H1 (cell line): ENCODE data around the gene RUVBL2. TPM values are rescaled to one million over a fixed set of nuclear protein-coding genes. Genes with fewer than 3 reads are reported as not detected.

ENCODE experiments used
- CBX5 ChIP-seq: fragments of 300-800, 300-1000 bp; sonication (generic); IDR thresholded peaks from 2 replicates; pipeline ENCODE4 v1.7.1; 2016; ENCODE audit warnings: antibody characterized with exemption, low read length, low read depth
- JUND ChIP-seq: IDR thresholded peaks from 2 replicates; pipeline ENCODE4 v1.6.1; 2011; ENCODE audit warnings: mild to moderate bottlenecking, improper control_type of control experiment, low read length
- KDM5A ChIP-seq: fragments of 200-600 bp; IDR thresholded peaks from 2 replicates; pipeline ENCODE4 v1.7.1; 2012; ENCODE audit warnings: mild to moderate bottlenecking, low read length, inconsistent platforms, mixed read lengths
- POLR2A ChIP-seq, 2 experiments: IDR thresholded peaks; 1 replicate in 1 of 2; 2 replicates in 1 of 2; pipeline ENCODE4 v1.6.1; 2011; ENCODE audit warnings: low read depth in 2 of 2, low read length in 2 of 2, mild to moderate bottlenecking in 2 of 2; ENCODE audit errors: control extremely low read depth in 1 of 2
- POU5F1 ChIP-seq: IDR thresholded peaks from 2 replicates; pipeline ENCODE4 v1.6.1; 2011; ENCODE audit warnings: low read depth, mild to moderate bottlenecking, low read length, moderate library complexity
- polyA plus RNA-seq, 7 experiments: library from polyadenylated mRNA; depleted of rRNA in 3 of 7; stranded (reverse) in 5 of 7; unstranded in 2 of 7; fragments of >200 nt in 5 of 7; fragments of 200-250 nt in 2 of 7; gene quantifications; 1 replicate in 5 of 7; 2 replicates in 1 of 7; 4 replicates in 1 of 7; pipeline versions ENCODE4 v1.2.1 to v1.2.3, GENCODE V29; 2011 to 2013; ENCODE audit warnings: missing spikeins in 2 of 7, mixed read lengths in 2 of 7
- total RNA-seq: library from RNA; stranded (reverse); fragmentation: NEBNext Ultra II Directional; extraction: Animal tissue kit (Norgen Biotek cat#: 25700); gene quantifications from 2 replicates; pipeline ENCODE4 v1.2.1, GENCODE V29; 2021
- TF ChIP-seq, protein P1 (sequence below): IDR thresholded peaks from 2 replicates; pipeline ENCODE4 v1.6.1; 2011; ENCODE audit warnings: low read depth, mild to moderate bottlenecking, low read length; ENCODE audit not compliant: insufficient read depth

Gene RUVBL2
- total and polyA plus RNA-seq, 2 of the 8 experiments (the other 6 are each of a cell fraction or from before 2014, with no cell fraction given): 152 to 247 TPM

- TF ChIP-seq POLR2A (IDR thresholded peaks at IDR 0.05; ENCODE audit: control extremely low read depth in 1 of 2, low read depth in 2 of 2, low read length in 2 of 2) (no peak), KDM5A (no peak), JUND (no peak), POU5F1 (no peak), CBX5 (no peak)
- TF ChIP-seq, protein P1, sequence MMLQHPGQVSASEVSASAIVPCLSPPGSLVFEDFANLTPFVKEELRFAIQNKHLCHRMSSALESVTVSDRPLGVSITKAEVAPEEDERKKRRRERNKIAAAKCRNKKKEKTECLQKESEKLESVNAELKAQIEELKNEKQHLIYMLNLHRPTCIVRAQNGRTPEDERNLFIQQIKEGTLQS: no peak
Measured at GRCh38 chr19:48987323-48987722, 6.4 kb upstream of the RUVBL2 start (continued).
